D721Med (cell line): ENCODE measurements around the gene TMEM89.

Experiments
- DNase-seq: peaks from one replicate; pipeline ENCODE4 v3.0.0; 2011; ENCODE audit warnings: low spot score; ENCODE audit not compliant: insufficient read length
- FAIRE-seq: peaks from 2 replicates; lab custom pipeline; 2011; peaks lifted over from hg19 to GRCh38; lab: Jason Lieb, UNC
- TF ChIP-seq, protein P1 (sequence below): IDR thresholded peaks from 2 replicates; pipeline ENCODE4 v1.5.1; 2012; ENCODE audit warnings: mild to moderate bottlenecking, control low read depth; ENCODE audit not compliant: insufficient read depth; ENCODE audit errors: missing control alignments

The TMEM89 gene

DNA sequence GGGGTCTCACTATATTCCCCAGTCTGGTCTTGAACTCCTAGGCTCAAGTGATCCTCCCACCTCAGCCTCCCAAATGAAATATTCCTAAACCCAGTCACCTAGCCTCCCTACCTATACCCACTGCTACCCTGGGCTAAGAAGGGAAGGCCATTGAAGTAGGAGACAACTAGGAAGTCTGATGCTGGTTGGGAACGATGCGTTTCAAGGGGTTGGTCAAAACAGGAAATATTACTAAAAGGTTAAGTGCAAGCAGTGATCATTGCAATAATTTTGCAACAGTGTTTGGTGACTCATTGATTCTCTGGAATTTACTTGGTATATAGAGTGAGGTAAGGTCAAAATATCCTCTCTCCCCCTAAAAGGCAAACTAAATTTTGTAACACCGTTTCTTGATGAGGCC, 7.5 kb downstream of the TMEM89 start:
- DNase-seq (no peak), FAIRE-seq (no peak)
- TF ChIP-seq, protein P1, sequence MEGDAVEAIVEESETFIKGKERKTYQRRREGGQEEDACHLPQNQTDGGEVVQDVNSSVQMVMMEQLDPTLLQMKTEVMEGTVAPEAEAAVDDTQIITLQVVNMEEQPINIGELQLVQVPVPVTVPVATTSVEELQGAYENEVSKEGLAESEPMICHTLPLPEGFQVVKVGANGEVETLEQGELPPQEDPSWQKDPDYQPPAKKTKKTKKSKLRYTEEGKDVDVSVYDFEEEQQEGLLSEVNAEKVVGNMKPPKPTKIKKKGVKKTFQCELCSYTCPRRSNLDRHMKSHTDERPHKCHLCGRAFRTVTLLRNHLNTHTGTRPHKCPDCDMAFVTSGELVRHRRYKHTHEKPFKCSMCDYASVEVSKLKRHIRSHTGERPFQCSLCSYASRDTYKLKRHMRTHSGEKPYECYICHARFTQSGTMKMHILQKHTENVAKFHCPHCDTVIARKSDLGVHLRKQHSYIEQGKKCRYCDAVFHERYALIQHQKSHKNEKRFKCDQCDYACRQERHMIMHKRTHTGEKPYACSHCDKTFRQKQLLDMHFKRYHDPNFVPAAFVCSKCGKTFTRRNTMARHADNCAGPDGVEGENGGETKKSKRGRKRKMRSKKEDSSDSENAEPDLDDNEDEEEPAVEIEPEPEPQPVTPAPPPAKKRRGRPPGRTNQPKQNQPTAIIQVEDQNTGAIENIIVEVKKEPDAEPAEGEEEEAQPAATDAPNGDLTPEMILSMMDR: no peak

DNA sequence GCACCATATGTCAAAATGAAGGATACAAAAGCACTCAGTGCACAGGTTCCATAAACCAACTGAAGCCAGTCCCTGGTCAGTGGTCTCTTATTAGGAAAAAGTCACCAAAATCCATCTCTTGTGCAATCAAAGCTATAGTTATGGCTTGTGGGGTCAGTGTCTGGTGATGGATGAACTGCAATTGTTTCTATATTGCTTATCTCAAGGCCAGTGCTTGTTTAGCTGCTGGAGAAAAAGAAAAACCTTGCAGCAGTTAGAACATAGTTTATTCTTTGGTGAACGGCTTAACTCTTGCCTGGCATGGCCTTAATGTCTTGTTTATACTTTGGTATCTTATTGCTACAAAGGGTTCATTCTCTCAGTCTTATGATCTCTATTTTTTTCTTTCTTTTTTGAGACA, 9.3 kb downstream of the TMEM89 start:
- TF ChIP-seq, protein P1: no peak
- no peak for FAIRE-seq

DNA sequence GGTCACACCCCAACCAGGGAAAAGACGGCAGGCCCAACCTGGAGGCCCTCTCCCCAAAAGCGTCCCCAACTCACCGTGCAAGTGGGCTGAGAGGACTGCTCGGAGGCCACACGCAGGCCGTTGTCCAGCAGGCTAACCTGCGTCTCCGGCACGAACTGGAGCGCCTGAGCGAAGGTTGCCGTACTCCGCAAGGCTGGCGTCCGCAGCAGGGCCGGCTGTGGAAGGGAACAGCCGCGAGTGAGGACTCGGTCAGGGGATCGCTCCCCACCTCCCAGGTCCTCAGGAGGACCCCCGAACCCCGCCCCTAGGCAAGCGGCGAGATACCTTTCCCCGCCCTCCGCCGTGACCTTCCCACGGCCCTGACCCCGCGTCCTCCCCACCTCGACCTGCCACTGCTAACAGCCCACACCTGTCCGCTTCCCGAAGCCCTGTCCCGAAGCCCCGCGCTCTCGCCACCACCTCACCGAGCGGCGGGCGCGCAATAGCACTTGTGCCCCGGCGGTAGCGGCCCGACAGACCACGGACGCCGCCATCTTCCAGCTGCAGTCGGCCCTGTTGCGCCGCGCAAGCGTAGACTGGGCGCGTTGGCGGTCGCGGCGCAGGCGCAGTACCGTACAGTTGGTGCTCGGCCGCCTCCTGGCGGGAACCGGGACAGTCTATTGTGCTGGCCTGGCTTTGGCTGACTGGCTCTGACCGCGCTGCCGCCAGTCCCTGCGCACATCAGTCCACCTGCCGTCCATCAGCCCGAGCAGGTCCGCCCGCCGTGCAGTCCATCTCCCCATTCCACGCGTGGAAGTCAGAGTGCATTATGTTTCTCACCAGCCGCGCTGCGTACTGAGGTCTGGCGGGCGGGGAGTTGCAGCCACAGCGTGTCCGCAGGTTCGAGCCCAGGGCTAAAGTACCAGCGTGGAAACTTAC, 12.2 kb downstream of the TMEM89 start, which contains the start of gene UQCRC1:
Gene UQCRC1 (minus strand): TSS at position 559 of the 918 bp plus-strand sequence. CDS start 26 bp downstream, at position 533.
- DNase-seq: peak; percentile 89
- FAIRE-seq: no peak

More for the DNA sequence above, 9.3 kb downstream of the TMEM89 start:
- DNase-seq: no peak

DNA sequence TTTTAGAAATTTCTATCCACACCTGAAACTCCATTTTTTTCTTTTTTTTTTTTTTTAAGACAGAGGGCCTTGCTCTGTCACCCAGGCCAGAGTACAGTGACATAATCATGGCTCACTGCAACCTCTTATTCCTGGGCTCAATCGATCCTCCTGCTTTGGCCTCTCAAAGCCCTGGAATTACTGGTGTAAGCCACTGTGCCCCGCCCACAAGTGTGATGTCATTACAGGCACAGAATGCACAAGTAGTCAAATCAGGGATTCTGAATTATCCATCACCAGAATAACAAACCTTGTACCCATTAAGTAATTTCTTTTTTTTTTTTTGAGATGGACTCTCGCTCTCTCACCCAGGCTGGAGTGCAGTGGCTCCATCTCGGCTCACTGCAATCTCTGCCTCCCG, 14.1 kb downstream of the TMEM89 start:
- DNase-seq: no peak
- TF ChIP-seq, protein P1: no peak
- FAIRE-seq: no peak

More for the DNA sequence above, 12.2 kb downstream of the TMEM89 start, which contains the start of gene UQCRC1:
- TF ChIP-seq, protein P1: peak; percentile 57

DNA sequence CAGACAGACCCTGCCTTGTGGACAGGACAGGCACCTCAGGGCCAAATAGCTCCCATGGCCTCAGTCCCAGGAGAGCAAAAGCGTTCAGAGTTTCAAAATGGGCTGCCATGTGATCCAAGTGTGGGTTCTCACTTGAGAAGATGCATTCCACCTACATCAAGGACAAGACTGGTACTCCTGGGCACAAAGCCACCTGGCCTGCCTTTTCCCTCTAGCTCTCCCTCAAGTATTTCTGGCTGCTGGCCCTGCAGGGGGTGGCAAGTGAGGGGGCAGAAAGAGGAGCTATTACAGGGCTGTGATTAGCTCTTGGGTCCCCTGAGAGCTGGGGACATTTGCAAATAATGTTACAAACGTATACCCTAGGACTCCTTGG, 20.0 kb downstream of the TMEM89 start:
- FAIRE-seq (no peak), DNase-seq (no peak)
- TF ChIP-seq, protein P1: no peak

DNA sequence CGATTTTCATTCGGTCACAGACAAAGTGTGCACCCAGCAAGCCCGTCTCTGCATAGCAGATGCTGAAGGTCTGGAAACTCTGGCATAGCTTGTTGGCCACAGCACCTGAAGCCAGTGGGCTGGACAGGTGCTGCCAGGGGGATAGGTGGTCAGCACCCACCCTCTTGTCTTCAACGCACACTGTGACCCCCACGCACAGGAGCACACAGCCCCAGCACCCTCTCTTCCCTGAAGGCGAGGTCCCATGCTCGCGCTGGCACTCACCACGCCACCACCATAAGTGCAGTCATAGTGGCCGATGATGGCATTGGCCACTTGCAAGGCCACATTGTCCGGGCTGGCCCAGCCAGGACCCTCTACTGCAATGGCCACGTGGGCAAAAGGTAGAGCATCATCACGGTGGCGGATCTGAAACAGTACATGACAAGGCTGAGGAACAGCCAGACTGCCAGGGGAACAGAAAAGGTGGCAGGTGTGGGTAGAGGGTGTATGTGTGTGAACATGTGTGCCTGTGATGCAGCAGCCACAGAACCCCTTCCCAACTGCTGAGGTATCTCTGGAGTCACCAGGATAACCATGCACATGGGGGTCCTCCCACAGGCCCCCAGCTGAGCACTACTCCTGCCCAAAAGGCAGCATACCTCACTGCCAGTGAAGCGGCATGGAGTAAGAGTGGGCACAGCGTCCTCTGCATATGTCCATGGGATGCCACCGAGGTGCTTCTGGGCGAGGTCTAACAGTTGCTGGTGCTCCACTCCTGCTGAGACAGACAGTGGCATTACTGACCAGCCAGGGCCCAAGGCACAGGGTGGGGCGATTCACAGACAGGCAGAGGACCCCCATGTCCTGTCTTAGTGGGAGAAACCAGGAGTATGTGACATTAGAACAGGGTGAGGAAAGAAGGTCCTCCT, 20.6 kb downstream of the TMEM89 start:
- FAIRE-seq: no peak
- no peak for DNase-seq
- TF ChIP-seq, protein P1: no peak
